GM15510 (cell line): ENCODE results near the gene S100A8.

Experiments
- POLR2A ChIP-seq: IDR thresholded peaks from 3 replicates; pipeline ENCODE4 v1.6.1; 2011; ENCODE audit warnings: borderline replicate concordance; ENCODE audit not compliant: insufficient read length; ENCODE audit errors: extremely low read depth

The S100A8 gene

DNA sequence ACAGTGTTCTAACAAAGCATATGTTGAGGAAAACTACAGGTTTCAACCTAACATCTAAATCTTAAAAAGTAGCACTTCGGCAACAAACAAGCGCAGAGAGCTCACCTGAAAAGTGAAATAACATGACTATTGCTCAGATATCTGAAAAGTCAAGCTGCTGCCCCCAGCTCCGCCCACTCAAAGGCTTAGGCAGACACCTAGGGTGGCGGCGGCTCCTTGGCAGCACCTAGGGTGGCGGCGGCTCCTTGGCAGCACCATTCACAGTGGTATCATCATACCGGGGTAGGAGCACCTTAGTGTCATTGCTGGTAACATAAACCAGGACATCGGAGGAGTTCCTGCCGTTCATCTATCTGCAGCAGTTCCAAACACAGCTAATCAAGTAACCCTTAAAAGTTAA is 11.3 kb downstream of the S100A8 start:
- no peak for TF ChIP-seq POLR2A

GRCh38 chr1:153375511-153375910 is 15.4 kb downstream of the S100A8 start, which contains the start of gene S100A12:
S100A12 (minus strand) TSS chr1:153375621; CDS start chr1:153374592, 1,029 bp downstream.
- no peak for TF ChIP-seq POLR2A

DNA sequence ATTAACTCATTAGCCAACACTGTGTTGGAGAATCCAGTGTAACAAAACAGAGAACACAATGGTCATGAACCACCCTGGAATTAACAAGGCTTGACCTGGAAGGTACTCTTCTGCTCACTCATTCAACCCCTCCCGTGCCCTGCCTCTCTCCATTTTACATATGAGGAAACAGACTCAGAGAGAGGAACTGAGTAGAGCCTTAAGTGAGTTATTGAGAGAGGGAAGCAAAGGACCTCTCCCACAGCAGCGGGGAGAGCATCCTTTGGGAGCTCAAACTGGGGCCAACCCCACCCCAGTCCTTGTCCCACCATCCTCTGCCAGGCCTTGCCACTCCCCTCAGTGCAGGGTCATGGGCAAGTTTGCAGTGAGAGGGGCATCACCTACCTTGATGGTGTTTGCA is 16.8 kb downstream of the S100A8 start:
- no peak for TF ChIP-seq POLR2A

- TF ChIP-seq POLR2A, result no peak
Measured at GRCh38 chr1:153372571-153372970, 18.3 kb downstream of the S100A8 start.

DNA sequence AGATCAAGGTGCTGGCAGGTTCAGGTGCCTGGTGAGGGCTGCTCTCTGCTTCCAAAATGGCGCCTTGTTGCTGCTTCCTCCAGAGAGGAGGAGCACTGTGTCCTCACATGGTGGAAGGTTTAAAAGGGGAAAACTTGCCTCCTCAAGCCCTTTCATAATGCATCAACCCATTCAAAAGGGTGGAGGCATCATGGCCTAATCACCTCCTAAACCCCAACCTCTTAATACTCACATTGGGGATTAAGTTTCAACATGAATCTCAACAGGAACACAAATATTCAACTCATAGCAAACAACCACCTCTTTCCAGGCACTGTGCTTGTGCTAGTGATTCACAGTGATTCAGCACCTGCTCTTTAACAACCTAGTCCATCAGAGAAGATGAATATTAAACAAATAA is 19.6 kb downstream of the S100A8 start:
- no peak for TF ChIP-seq POLR2A

DNA sequence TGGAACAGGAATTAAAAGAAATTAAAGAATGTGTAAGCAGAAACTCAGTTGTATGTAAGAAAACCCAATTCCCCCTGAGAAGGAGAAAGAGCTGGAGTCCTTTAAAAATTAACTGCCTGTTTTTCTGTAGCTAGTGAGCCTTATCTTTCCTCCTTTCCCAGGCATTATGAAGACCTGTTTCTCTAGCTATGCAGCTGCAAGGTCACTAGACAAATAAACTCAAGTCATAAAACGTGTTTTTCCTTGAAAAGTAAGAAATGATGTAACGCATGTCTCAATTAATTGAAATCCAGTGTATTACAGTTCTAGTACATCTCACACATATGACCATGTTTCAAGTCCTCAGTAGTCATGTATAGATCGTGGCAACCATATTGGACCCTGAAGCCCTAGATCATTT is 20.7 kb downstream of the S100A8 start:
- TF ChIP-seq POLR2A, result no peak

DNA sequence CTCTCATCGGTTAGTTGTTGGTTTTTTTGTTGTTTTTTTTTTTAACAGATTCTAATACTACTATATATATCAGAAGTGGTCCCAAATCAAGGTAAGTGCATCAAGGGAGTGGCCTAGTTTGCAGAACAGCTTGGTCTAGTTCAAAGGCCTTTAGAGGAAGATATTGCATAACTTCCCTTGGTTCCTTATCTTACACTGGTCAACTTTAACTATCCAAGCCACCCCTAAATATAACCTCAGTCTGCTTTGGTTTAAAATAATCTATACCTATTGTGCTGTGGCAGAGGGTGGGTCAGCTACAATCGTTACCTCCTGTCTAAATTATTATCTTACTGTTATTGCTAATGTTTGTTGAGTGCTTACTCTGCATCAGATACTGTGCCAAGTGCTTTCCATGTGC is 22.4 kb downstream of the S100A8 start:
- TF ChIP-seq POLR2A, result no peak

DNA sequence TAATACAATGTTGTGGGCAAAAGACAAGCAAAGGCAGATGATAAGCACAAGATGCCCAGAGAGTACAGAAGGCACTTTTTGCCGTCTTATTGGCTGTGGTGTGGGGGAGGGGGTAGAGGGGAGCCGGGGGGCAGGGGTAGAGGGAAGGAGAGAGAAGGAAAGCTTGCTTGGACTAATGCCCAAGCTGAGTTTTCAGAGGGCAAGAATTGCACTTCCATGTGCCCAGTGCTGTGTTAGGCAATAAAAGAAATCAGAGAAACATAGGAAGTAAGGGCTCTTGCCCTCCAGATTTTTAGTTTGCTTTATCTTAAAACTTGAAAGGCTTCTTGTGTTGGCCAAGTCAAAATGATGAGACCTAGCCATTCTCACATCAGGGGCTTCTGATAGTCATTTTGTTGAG is 23.8 kb downstream of the S100A8 start:
- no peak for TF ChIP-seq POLR2A

- TF ChIP-seq POLR2A, result no peak
Measured at GRCh38 chr1:153366261-153366660, 24.6 kb downstream of the S100A8 start.

DNA sequence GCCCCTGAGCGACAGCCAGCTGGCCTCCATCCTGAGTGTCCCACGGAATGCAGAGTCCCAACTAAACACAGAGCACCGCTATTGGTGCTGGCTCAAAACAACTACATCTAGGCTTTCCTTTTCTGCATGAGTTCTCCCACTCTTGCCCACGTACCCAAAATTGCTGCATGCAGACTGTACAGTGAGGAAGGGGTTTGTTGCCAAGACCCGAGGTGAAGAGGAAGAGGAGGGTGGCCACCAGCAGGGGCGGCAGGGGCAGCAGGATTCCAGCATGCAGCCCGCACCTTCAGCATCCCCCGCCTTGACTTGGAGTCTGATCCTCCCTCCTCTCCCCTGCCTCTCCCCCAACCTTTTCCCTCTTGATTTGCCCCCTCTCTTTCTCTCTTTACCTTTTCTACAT is 25.2 kb downstream of the S100A8 start:
- TF ChIP-seq POLR2A, result no peak

GRCh38 chr1:153364766-153365666 is 25.9 kb downstream of the S100A8 start:
- no peak for TF ChIP-seq POLR2A

DNA sequence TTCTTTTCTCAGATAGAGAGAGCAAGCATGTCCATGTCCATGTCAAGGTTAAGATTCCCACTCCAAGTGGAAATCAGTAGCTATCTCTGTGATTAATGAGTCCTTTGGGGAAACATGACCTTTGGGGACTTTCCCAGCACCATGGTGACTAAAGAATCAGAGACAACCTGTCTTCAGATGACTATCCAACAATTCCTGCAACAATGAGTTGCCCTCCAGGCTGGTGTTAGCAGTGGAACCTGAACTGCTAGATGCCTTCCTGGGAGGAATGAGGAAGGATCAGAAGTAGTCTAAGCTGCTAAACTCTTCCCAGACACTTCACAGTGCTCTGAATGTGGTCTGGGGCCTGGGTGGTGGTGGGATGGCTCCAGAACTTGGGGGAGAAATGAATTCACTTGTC is 26.7 kb downstream of the S100A8 start:
- TF ChIP-seq POLR2A, result no peak

- no peak for TF ChIP-seq POLR2A
Measured at GRCh38 chr1:153363641-153364040, 27.2 kb downstream of the S100A8 start.

DNA sequence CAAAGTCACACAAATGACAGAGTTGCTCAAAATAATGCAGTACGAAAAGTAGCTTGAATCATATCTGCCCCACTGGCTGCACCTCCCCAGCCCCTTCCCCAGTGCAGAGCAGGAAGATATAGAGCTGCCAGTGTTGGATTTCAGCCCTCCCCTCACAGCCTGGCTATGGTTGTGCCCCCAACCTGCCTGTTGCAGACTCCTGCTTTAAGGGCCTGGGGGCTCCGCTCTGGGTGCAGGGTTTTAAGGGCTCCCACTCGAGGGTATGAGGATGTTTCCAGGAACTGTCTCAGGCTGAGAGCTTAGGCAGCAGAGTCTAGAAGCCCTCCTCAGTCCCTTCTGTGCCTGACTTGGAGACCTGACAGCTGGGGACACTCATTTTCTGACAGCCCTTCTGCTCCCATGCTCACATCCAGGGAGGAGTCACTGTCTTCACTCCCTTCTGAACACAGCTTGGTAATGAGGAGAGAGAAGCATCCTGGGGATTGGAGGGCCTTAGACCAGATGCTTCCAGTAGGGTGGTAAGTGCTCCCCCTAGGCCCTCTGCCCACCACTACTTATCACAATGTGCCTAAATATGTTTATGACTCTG is 28.6 kb downstream of the S100A8 start:
- no peak for TF ChIP-seq POLR2A

GRCh38 chr1:153361480-153362109 is 29.3 kb downstream of the S100A8 start:
- no peak for TF ChIP-seq POLR2A
